Measurements from ENCODE around the gene AKAP7.
"Not testable (repeated sequence)": the region's sequence is repeated elsewhere in the genome, so short reads cannot be mapped to it uniquely, and the experiment has no call there.

The AKAP7 gene

DNA sequence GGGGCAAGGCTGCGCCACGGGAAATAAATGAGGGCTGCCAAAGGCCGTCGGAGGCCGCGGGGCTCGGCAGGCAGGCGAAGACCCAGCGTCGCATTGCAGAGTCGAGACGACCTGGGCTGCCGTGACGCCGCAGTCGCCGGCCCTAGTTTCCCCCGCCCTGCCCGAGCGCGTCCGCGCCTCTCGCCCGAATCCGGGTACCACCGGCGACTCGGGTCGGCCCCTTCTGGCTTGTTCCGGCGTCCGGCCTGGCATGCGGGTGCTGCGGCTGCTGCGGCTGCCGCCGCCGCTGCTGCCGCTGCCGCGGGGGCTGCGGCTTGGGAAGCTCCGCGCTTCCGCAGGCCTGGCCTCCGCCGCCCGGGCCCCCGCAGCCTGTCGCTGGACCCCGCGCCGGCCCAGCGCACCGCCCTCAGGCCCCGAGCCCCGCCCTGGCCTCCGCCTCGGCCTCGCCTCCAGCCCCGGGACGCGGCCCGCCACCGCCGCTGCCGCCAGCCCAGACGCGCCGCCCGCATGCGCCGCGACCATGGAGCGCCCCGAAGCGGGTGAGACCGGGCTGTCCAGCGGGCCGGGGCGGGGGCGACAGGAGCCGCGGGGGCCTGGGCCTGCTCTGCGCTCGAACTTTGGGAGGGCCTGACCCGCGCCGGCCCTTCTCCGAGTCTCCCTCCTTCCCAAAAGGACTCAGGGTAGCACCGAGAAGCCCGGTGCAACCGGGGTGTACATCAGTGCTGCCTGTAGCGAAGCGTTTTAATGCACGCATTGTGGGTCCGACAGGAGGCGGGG, at the start of gene AKAP7:
TSS of gene AKAP7 (plus strand) at position 224 of the 777 bp plus-strand sequence. CDS start at position 521, 297 bp downstream.
- no peak for FAIRE-seq

- FAIRE-seq: not testable (repeated sequence)
Observed at GRCh38 chr6:131090339-131090738, 44.9 kb upstream of the AKAP7 start.

GRCh38 chr6:131091944-131092343, 43.3 kb upstream of the AKAP7 start:
- FAIRE-seq: not testable (repeated sequence)

GRCh38 chr6:131093334-131093733, 41.9 kb upstream of the AKAP7 start:
- FAIRE-seq: no peak

GRCh38 chr6:131096786-131097185, 38.5 kb upstream of the AKAP7 start:
- no peak for FAIRE-seq

DNA sequence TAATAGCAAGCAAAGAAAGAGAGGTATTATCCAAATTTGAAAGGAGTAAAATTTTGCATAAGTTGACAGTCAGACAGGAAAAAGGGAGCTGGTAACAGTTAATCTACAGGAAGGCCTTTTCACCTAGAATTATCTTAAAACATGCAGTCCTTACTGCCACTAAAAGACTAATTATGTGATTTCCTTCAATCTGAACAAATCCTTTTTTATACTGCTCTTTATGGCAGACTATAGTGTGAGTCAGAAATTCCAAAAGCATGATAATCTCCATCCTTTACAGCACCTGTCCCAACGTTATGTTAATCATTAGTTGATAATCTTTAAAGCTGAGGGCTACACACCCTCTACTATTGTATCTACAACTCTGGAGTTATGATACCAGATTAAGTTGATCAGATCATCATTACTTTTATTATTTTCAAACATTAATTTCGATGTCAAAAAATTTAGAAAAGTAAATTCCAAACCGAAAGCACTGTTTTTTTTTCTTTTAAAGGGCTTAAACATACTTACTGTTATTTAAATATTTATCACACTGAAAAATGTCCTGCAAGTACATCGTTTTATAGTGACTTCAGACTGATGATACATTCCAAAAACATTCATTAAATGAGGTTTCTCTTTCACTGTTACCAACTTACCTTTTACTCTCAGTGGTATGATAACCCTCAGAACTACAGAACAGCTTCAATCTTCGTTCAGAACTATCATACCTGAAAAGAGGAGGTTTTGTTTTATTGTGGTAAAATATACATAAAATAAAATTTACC, 33.2 kb upstream of the AKAP7 start:
- no peak for FAIRE-seq

GRCh38 chr6:131103296-131103695, 32.0 kb upstream of the AKAP7 start:
- FAIRE-seq: no peak

- no peak for FAIRE-seq
Observed at GRCh38 chr6:131103901-131104300, 31.4 kb upstream of the AKAP7 start.

DNA sequence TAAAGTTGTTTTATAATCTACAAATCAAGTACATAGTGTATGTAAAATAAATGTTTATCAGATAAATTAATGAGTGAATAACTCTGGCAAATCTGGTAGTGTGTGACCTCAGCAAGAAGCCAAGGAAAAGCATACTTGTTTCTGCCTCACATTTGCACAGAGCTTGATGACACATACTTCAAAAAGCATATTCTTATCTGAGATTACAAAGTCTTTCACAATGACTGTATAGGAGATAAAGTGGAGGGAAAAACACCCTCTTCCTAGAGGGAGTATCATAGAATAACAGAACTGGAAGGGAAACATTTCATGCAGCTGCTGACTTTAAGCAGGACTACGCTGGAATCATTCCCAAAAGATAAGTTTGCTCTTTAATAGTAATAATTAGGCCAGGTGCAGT, 28.1 kb upstream of the AKAP7 start:
- no peak for FAIRE-seq

DNA sequence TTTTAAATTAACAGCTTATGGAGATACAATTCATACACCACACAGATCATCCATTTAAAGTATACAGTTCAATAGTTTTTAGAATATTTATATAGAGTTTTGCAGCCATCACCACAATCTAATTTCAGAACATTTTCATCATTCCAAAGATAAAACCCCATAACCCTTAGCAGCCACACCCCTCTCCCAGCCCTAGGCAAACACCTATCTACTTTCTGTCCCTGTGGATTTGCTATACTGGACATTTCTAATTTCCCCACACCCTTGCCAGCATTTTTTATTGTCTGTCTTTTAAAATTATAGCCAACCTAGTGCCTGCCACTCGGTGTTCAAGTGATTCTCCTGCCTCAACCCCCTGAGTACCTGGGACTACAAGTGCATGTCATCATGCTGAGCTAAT, 23.0 kb upstream of the AKAP7 start:
- no peak for FAIRE-seq

DNA sequence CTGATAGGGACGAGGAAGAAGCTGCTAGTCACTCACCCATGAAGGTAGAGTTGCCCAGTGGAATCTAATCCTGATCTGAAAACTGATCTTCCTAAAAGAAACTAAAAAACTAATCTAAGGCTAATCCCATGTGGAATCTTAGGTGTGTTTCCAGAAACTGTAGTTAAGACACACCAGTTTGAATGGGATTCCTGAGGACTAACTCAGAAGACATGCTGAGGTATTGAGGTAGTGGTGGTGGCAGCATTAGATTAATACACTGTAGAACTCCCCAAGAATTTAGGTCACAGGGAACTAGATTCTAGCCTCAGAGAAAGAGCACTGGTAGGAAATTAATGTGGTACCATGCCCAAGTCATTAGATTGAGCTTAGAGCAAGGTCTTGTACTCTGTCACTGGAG, 19.6 kb upstream of the AKAP7 start:
- no peak for FAIRE-seq

GRCh38 chr6:131116321-131116720, 18.9 kb upstream of the AKAP7 start:
- no peak for FAIRE-seq

GRCh38 chr6:131116755-131117360, 18.4 kb upstream of the AKAP7 start:
- FAIRE-seq: peak; percentile 94

- no peak for FAIRE-seq
Observed at GRCh38 chr6:131117878-131118277, 17.4 kb upstream of the AKAP7 start.

GRCh38 chr6:131122007-131122406, 13.3 kb upstream of the AKAP7 start:
- no peak for FAIRE-seq

DNA sequence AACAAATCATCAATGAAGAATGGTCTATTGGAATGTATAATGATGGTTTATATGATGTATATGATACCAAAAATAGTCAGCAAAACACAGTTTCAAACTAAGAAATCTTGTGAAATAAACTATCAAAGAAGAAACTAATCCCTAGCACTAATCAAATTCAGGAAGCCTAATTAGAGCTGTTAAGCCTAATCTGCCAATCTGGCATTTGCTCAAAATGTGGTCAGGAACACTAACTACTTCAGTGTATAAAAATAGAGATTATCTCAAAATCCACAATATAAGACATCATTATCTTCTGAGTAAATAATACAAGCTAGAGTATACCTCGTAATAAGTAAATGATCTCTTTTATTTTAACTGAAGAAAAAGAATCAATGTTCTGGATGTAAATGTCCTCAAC, 12.8 kb upstream of the AKAP7 start:
- FAIRE-seq: no peak

DNA sequence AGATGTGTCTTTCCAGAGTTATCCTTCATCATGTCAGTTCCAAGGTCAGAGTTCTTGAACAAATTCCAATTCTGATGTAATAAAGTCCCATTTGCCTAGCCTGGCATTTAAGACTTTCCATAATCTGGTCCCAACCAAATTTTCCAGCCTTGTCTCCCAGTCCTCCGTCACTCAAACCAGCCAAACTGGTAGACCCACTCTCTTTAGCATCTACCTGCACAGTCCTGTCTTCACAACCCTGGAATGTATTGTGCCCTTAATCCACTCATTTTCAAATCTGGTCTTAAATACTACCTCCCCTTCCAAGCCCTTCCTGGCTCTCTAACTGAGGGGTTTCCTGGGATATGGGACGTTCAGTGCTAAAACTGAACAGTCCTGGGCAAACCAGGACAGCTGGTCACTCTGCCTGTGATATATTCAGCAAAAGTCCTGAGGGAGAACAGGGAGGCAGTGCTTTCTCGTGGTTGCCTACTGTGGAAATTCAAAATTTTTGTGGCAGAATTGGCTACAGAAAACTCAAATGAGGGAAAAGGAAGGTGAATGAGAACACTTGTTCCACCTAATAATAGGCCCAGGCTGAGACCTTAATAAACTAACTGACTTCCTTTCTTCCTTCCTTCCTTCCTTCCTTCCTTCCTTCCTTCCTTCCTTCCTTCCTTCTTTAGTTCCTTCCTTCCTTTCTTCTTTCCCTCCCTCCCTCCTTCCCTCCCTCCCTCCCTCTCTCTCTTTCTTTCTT, 10.8 kb upstream of the AKAP7 start:
- FAIRE-seq: no peak

- FAIRE-seq: no peak
Observed at GRCh38 chr6:131125431-131125830, 9.8 kb upstream of the AKAP7 start.

DNA sequence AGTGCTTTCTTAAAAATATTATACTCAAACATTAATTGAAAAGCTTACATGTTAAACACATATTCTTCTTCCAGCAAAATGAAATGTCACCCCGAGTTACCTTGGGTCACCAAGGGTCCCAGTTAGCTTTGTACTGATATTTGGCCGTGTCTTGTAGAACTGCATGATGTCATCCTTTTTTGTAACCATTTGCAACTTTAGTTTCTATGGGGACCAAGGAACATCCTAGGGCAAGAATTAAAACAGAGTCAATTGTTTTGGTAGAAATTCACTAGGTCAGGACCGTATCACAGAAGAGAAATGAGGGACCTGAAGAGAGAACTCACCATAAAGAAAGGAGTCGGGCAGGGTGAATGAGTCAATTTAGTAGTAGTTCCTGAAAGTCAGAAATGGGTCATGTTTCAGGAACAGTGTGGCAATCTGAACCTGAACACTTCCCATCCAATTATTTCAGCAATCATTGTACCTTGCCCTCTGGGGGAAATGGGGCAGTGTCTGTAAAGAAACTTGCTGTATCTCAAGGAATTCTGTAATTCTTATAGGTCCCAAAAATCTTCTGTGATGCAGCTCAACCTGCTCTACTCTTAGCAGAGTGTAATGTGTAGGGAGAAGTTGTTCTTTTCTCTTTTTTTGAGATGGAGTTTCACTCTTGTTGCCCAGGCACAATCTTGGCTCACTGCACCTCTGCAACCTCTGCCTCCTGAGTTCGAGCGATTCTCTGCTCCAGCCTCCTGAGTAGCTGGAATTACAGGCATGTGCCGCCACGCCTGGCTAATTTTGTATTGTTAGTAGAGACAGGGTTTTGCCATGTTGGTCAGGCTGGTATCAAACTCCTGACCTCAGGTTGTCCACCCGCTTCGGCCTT, 5.3 kb upstream of the AKAP7 start:
- FAIRE-seq: no peak

- FAIRE-seq: no peak
Observed at GRCh38 chr6:131130554-131130940, 4.7 kb upstream of the AKAP7 start.

- no peak for FAIRE-seq
Observed at GRCh38 chr6:131132360-131132759, 2.9 kb upstream of the AKAP7 start.

Measured in colon (tissue), 2 donors.